Mesodermal cell (in vitro differentiated cells): ENCODE data around the gene KCNH5.
"Not testable (repeated sequence)": the region's sequence is repeated elsewhere in the genome, so short reads cannot be mapped to it uniquely, and the experiment has no call there.

Experiments used
- H3K27ac ChIP-seq: 2 replicates; pipeline ENCODE4 v1.7.0; 2013; ENCODE audit warnings: mild to moderate bottlenecking, low read depth, low read length, moderate library complexity; ENCODE audit not compliant: severe bottlenecking
- H3K36me3 ChIP-seq: 2 replicates; pipeline ENCODE4 v1.7.1; 2013; ENCODE audit warnings: mild to moderate bottlenecking, low read length, moderate library complexity; ENCODE audit not compliant: control insufficient read depth, insufficient read depth
- H3K4me1 ChIP-seq: one replicate; pipeline ENCODE4 v1.7.1; 2013; ENCODE audit warnings: mild to moderate bottlenecking, low read length; ENCODE audit not compliant: insufficient read depth, control insufficient read depth, poor library complexity, severe bottlenecking
- H3K4me3 ChIP-seq: 2 replicates; pipeline ENCODE4 v1.7.0; 2013; ENCODE audit warnings: low read length, control low read depth, mild to moderate bottlenecking; ENCODE audit not compliant: insufficient read depth, poor library complexity, severe bottlenecking; ENCODE audit errors: extremely low read depth
- H3K9me3 ChIP-seq: 2 replicates; pipeline ENCODE4 v1.7.1; 2013; ENCODE audit warnings: mild to moderate bottlenecking, low read length, moderate library complexity; ENCODE audit not compliant: control insufficient read depth
- WGBS, 2 experiments: methylation state at CpG; one replicate each; pipeline ENCODE4 v1.1.5; 2013; ENCODE audit warnings: missing lambda C conversion rate in 2 of 2; ENCODE audit not compliant: insufficient coverage in 2 of 2; 5-methylcytosine and 5-hydroxymethylcytosine counted together

Gene KCNH5

GRCh38 chr14:62896932-62897456 lies 148.3 kb downstream of the KCNH5 start:
- Histone ChIP-seq H3K4me1 (no peaks in the 10 kb centered on the region), H3K36me3 (no peaks in the 10 kb centered on the region)
- WGBS, 2 experiments, result no CpG with 5 or more reads among the region's 1 CpG

GRCh38 chr14:62894736-62895135 lies 150.5 kb downstream of the KCNH5 start:
- Histone ChIP-seq H3K4me3 (no peak overlapping the region), H3K4me1 (no peaks in the 10 kb centered on the region), H3K9me3 (no peaks in the 10 kb centered on the region), H3K27ac (no peak overlapping the region), H3K36me3 (no peaks in the 10 kb centered on the region)
- WGBS, 2 experiments, result no CpG with 5 or more reads among the region's 1 CpG

More at GRCh38 chr14:62896932-62897456, 148.3 kb downstream of the KCNH5 start:
- H3K4me3 ChIP-seq, result no peak overlapping the region
- no peaks in the 10 kb centered on the region for H3K9me3 ChIP-seq
- H3K27ac ChIP-seq, result no peak overlapping the region

GRCh38 chr14:62889364-62889763 lies 155.9 kb downstream of the KCNH5 start:
- Histone ChIP-seq H3K4me3 (no peak overlapping the region), H3K36me3 (no peaks in the 10 kb centered on the region), H3K27ac (no peak overlapping the region), H3K4me1 (no peaks in the 10 kb centered on the region), H3K9me3 (no peaks in the 10 kb centered on the region)
- WGBS, 2 experiments, result 73% methylated on average over 3 of the region's 4 CpGs; no CpG with 5 or more reads in 1 of the 2 experiments

GRCh38 chr14:62886461-62886860 lies 158.8 kb downstream of the KCNH5 start:
- Histone ChIP-seq H3K4me3 (no peak overlapping the region), H3K27ac (no peak overlapping the region), H3K9me3 (no peaks in the 10 kb centered on the region), H3K4me1 (no peaks in the 10 kb centered on the region), H3K36me3 (no peaks in the 10 kb centered on the region)
- WGBS, 2 experiments, result no CpG with 5 or more reads among the region's 1 CpG

- 100% methylated on average over 1 of the region's 2 CpGs; no CpG with 5 or more reads in 1 of the 2 experiments for WGBS, 2 experiments
- no peaks in the 10 kb centered on the region for H3K9me3 ChIP-seq
- no peaks in the 10 kb centered on the region for H3K36me3 ChIP-seq
- no peak overlapping the region for H3K27ac ChIP-seq
- no peak overlapping the region for H3K4me3 ChIP-seq
- H3K4me1 ChIP-seq, result no peaks in the 10 kb centered on the region
Observed at GRCh38 chr14:62885451-62885850, 159.8 kb downstream of the KCNH5 start.

GRCh38 chr14:62882967-62883366 lies 162.3 kb downstream of the KCNH5 start:
- no peak overlapping the region for H3K4me3 ChIP-seq
- H3K36me3 ChIP-seq, result no peaks in the 10 kb centered on the region
- no peaks in the 10 kb centered on the region for H3K9me3 ChIP-seq
- no peak overlapping the region for H3K27ac ChIP-seq
- WGBS, 2 experiments, result no CpG with 5 or more reads among the region's 2 CpGs
- no peaks in the 10 kb centered on the region for H3K4me1 ChIP-seq

GRCh38 chr14:62866376-62866775 lies 178.9 kb downstream of the KCNH5 start:
- H3K4me3 ChIP-seq, result no peak overlapping the region
- no peaks in the 10 kb centered on the region for H3K36me3 ChIP-seq
- no peaks in the 10 kb centered on the region for H3K4me1 ChIP-seq
- no peak overlapping the region for H3K27ac ChIP-seq
- no peaks in the 10 kb centered on the region for H3K9me3 ChIP-seq
- WGBS, 2 experiments, result 67 to 71% methylated on average over 1 of the region's 1 CpG

GRCh38 chr14:62864588-62864987 lies 180.7 kb downstream of the KCNH5 start:
- no peaks in the 10 kb centered on the region for H3K9me3 ChIP-seq
- H3K4me1 ChIP-seq, result no peaks in the 10 kb centered on the region
- no peaks in the 10 kb centered on the region for H3K36me3 ChIP-seq
- H3K27ac ChIP-seq, result no peak overlapping the region
- no peak overlapping the region for H3K4me3 ChIP-seq

GRCh38 chr14:62858011-62858410 lies 187.2 kb downstream of the KCNH5 start:
- not testable (repeated sequence) for H3K4me1 ChIP-seq, H3K4me3 ChIP-seq, H3K9me3 ChIP-seq, H3K27ac ChIP-seq, H3K36me3 ChIP-seq
- 71% methylated on average over 1 of the region's 2 CpGs; no CpG with 5 or more reads in 1 of the 2 experiments for WGBS, 2 experiments

GRCh38 chr14:62854951-62855350 lies 190.3 kb downstream of the KCNH5 start:
- Histone ChIP-seq H3K9me3 (no peaks in the 10 kb centered on the region), H3K4me1 (no peaks in the 10 kb centered on the region), H3K27ac (no peak overlapping the region), H3K4me3 (no peak overlapping the region), H3K36me3 (no peaks in the 10 kb centered on the region)
- WGBS, 2 experiments, result 80% methylated on average over 1 of the region's 4 CpGs; no CpG with 5 or more reads in 1 of the 2 experiments

GRCh38 chr14:62847168-62847567 lies 198.1 kb downstream of the KCNH5 start:
- H3K4me3 ChIP-seq, result no peak overlapping the region
- H3K36me3 ChIP-seq, result no peaks in the 10 kb centered on the region
- no peak overlapping the region for H3K27ac ChIP-seq
- no peaks in the 10 kb centered on the region for H3K9me3 ChIP-seq
- H3K4me1 ChIP-seq, result no peaks in the 10 kb centered on the region
